Activated CD4-positive, alpha-beta memory T cell treated with anti-CD3 and anti-CD28 coated beads, Interleukin-2, amount 10 ng/mL, durations not matched to agents 7 days and 5 days (primary cell): Measurements from ENCODE around the gene PCDHGB1. TPM values are rescaled to one million over a fixed set of nuclear protein-coding genes. Genes with fewer than 3 reads are reported as not detected.

Source experiments
- CTCF ChIA-PET: fragments of 350-600 bp; sonication (Branson Sonifier 250); formaldehyde crosslinking; loops from one replicate; lab custom pipeline; 2021; ENCODE audit warnings: antibody characterized with exemption, inconsistent platforms; lab: Charles Lee
- POLR2A ChIA-PET: fragments of 350-600 bp; sonication (Branson Sonifier 250); formaldehyde crosslinking; loops from one replicate; lab custom pipeline; 2021; ENCODE audit warnings: antibody characterized with exemption; lab: Charles Lee
- DNase-seq: peaks from one replicate; pipeline ENCODE4 v3.0.0-alpha.2; 2020
- H3K27ac Mint-ChIP-seq: one replicate; pipeline ENCODE4 v1.8.0; 2021; ENCODE audit warnings: mild to moderate bottlenecking, mixed read lengths
- H3K27me3 Mint-ChIP-seq: one replicate; pipeline ENCODE4 v1.8.0; 2021; ENCODE audit warnings: mixed read lengths
- H3K36me3 Mint-ChIP-seq: one replicate; pipeline ENCODE4 v1.8.0; 2021; ENCODE audit warnings: low read depth, mixed read lengths
- H3K4me1 Mint-ChIP-seq: one replicate; pipeline ENCODE4 v1.8.0; 2021; ENCODE audit warnings: mixed read lengths
- H3K4me3 Mint-ChIP-seq: one replicate; pipeline ENCODE4 v1.8.0; 2021; ENCODE audit warnings: mild to moderate bottlenecking, mixed read lengths
- H3K9me3 Mint-ChIP-seq: one replicate; pipeline ENCODE4 v1.8.0; 2021; ENCODE audit warnings: mixed read lengths
- total RNA-seq, 2 experiments: library from RNA; stranded (reverse); gene quantifications; one replicate each; pipeline ENCODE4 v1.2.3, GENCODE V29; 2021

Gene PCDHGB1
- total RNA-seq, 2 experiments from 2014 or later: 0.13 TPM; not detected in 1

DNA sequence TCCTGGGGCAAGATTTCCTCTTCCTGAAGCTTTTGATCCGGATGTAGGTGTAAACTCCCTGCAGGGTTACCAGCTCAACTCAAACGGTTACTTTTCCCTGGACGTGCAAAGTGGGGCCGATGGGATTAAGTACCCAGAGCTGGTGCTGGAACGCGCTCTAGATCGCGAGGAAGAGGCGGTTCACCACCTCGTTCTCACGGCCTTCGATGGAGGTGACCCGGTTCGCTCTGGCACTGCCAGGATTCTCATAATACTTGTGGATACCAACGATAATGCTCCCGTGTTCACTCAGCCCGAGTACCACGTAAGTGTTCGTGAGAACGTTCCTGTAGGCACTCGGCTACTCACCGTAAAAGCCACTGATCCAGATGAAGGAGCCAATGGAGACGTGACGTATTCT lies 5.7 kb downstream of the PCDHGB1 start:
- Mint-ChIP-seq H3K9me3 (peaks cover 11% of the 10 kb centered on the region), H3K27me3 (peaks cover 23% of the 10 kb centered on the region), H3K36me3 (peaks cover 8% of the 10 kb centered on the region), H3K27ac (no peak overlapping the region), H3K4me1 (peaks cover 2% of the 10 kb centered on the region), H3K4me3 (no peak overlapping the region)
- ChIA-PET CTCF (interaction anchor here (0.6 to 1.5 kb wide), 4 partner anchors 30 to 65 kb away, joined by 3 to 4 read pairs (median 3); partner anchors contain the start of gene PCDHGA11), POLR2A (interaction anchor here (0.7 kb wide), 1 partner anchor 9 kb away, joined by 3 read pairs; no protein-coding TSS in a partner anchor)
- DNase-seq: no peak

- no peak overlapping the region for H3K27ac Mint-ChIP-seq
- CTCF ChIA-PET: interaction anchor here (0.8 kb wide), 1 partner anchor 41 kb away, joined by 3 read pairs; no protein-coding TSS in a partner anchor
- H3K9me3 Mint-ChIP-seq: peaks cover 16% of the 10 kb centered on the region
- no peak overlapping the region for H3K4me3 Mint-ChIP-seq
- POLR2A ChIA-PET: no interaction called here
- peaks cover 9% of the 10 kb centered on the region for H3K36me3 Mint-ChIP-seq
- H3K27me3 Mint-ChIP-seq: peaks cover 28% of the 10 kb centered on the region
- peaks cover 2% of the 10 kb centered on the region for H3K4me1 Mint-ChIP-seq
- DNase-seq: no peak
Measured at GRCh38 chr5:141356133-141356532, 6.2 kb downstream of the PCDHGB1 start.

- ChIA-PET POLR2A (no interaction called here), CTCF (no interaction called here)
- peaks cover 32% of the 10 kb centered on the region for H3K27me3 Mint-ChIP-seq
Measured at GRCh38 chr5:141356950-141357349, 7.1 kb downstream of the PCDHGB1 start.

GRCh38 chr5:141359790-141360426 lies 10.0 kb downstream of the PCDHGB1 start, which contains the start of gene PCDHGB2:
Gene PCDHGB2 (plus strand): TSS chr5:141359994. CDS start chr5:141360136, 142 bp downstream.
- Mint-ChIP-seq H3K27ac (peak within 1 kb of the TSS; percentile 36), H3K27me3 (peaks cover 53% of the 10 kb centered on the region), H3K36me3 (peaks cover 10% of the 10 kb centered on the region), H3K9me3 (peaks cover 20% of the 10 kb centered on the region), H3K4me3 (peak within 1 kb of the TSS; percentile 68), H3K4me1 (peaks cover 2% of the 10 kb centered on the region)
- no peak for DNase-seq
- POLR2A ChIA-PET: no interaction called here
- CTCF ChIA-PET: interaction anchor here (1.0 kb wide), 1 partner anchor 39 kb away, joined by 4 read pairs; the partner anchor contains the start of gene TAF7

More at GRCh38 chr5:141356950-141357349, 7.1 kb downstream of the PCDHGB1 start:
- Mint-ChIP-seq H3K4me1 (peaks cover 2% of the 10 kb centered on the region), H3K9me3 (peaks cover 18% of the 10 kb centered on the region), H3K36me3 (peaks cover 9% of the 10 kb centered on the region), H3K4me3 (no peak overlapping the region), H3K27ac (no peak overlapping the region)
- no peak for DNase-seq

DNA sequence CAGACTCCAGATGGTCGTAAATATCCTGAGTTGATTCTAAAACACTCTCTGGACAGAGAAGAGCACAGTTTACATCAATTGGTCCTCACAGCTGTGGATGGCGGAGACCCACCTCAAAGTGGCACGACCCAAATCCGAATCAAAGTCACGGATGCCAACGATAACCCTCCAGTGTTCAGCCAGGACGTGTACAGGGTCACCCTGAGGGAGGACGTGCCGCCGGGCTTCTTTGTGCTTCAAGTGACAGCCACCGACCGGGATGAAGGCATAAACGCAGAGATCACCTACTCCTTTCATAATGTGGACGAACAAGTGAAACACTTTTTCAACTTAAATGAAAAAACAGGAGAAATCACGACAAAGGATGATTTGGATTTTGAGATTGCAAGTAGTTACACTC lies 10.8 kb downstream of the PCDHGB1 start:
- H3K27me3 Mint-ChIP-seq: peaks cover 61% of the 10 kb centered on the region
- POLR2A ChIA-PET: no interaction called here
- H3K4me3 Mint-ChIP-seq: no peak overlapping the region
- peaks cover 13% of the 10 kb centered on the region for H3K36me3 Mint-ChIP-seq
- H3K9me3 Mint-ChIP-seq: peaks cover 26% of the 10 kb centered on the region
- CTCF ChIA-PET: no interaction called here
- no peak for DNase-seq
- H3K4me1 Mint-ChIP-seq: peaks cover 2% of the 10 kb centered on the region
- no peak overlapping the region for H3K27ac Mint-ChIP-seq

DNA sequence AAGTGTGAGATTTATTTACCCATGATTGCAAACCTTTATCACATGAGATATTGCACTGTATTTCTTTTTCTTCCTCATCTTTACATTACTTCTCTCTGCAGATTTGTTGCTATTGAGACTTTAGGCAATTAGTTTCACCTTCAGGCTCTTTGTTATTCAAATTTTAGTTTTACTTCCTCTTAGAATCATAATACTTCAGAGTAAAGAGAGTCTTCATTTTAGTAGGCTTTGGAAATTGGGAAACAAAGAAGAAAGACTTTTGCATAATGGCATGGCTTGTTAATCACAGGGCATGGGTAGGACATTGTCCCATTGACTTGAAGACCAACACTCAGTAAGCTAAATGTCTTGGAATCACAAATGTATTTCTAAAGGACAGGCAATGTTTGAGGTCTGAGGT lies 12.8 kb downstream of the PCDHGB1 start:
- no peak overlapping the region for H3K4me3 Mint-ChIP-seq
- H3K27ac Mint-ChIP-seq: no peak overlapping the region
- POLR2A ChIA-PET: no interaction called here
- CTCF ChIA-PET: no interaction called here
- peaks cover 60% of the 10 kb centered on the region for H3K27me3 Mint-ChIP-seq
- H3K36me3 Mint-ChIP-seq: peaks cover 18% of the 10 kb centered on the region
- H3K4me1 Mint-ChIP-seq: peaks cover 2% of the 10 kb centered on the region
- H3K9me3 Mint-ChIP-seq: peaks cover 24% of the 10 kb centered on the region
- no peak for DNase-seq

DNA sequence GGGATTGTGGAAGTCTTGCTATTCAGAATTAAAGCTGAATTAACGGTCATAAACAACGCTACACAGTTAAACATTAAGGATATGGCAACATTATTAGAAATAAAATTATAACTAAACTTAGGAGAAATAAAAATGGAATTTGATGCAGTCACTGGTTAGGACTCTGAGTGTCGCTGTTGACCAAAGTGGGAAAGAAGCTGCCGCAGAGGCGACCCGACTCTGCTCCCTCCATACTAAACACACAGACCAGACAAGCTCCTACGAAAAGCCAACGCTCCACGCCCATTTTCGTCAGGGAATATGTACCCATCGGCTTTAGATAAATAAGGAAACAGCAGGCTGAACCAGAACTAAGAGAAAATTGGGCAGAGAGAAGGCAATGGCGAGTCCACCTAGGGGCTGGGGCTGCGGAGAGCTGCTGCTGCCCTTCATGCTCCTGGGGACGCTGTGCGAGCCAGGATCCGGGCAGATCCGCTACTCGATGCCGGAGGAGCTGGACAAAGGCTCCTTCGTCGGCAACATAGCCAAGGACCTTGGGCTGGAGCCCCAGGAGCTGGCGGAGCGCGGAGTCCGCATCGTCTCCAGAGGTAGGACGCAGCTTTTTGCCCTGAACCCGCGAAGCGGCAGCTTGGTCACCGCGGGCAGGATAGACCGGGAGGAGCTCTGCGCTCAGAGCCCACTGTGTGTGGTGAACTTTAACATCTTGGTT lies 14.2 kb downstream of the PCDHGB1 start, which contains the start of gene PCDHGA5:
PCDHGA5 (plus strand) TSS at position 211 of the 709 bp plus-strand sequence; CDS start at position 380, 169 bp downstream.
- H3K4me1 Mint-ChIP-seq: peaks cover 2% of the 10 kb centered on the region
- no peak within 1 kb of the TSS for H3K4me3 Mint-ChIP-seq
- H3K36me3 Mint-ChIP-seq: peaks cover 18% of the 10 kb centered on the region
- peaks cover 59% of the 10 kb centered on the region for H3K27me3 Mint-ChIP-seq
- CTCF ChIA-PET: interaction anchor here (1.3 kb wide), 1 partner anchor 49 kb away, joined by 3 read pairs; the partner anchor contains the start of gene PCDHGA10
- peaks cover 24% of the 10 kb centered on the region for H3K9me3 Mint-ChIP-seq
- POLR2A ChIA-PET: no interaction called here
- H3K27ac Mint-ChIP-seq: no peak within 1 kb of the TSS
- DNase-seq: no peak

- CTCF ChIA-PET: interaction anchor here (0.9 to 1.2 kb wide), 2 partner anchors 16 to 147 kb away, joined by 3 to 4 read pairs; partner anchors contain the start of gene PCDHGA7
Measured at GRCh38 chr5:141366016-141366896, 16.4 kb downstream of the PCDHGB1 start.

GRCh38 chr5:141369994-141370848 lies 20.3 kb downstream of the PCDHGB1 start, which contains the start of gene PCDHGB3:
Gene PCDHGB3 (plus strand): TSS chr5:141370242. CDS start chr5:141370395, 153 bp downstream.
- Mint-ChIP-seq H3K4me1 (no peaks in the 10 kb centered on the region), H3K27ac (no peak within 1 kb of the TSS), H3K9me3 (peaks cover 17% of the 10 kb centered on the region), H3K4me3 (peak within 1 kb of the TSS; percentile 46), H3K27me3 (peaks cover 39% of the 10 kb centered on the region), H3K36me3 (peaks cover 14% of the 10 kb centered on the region)
- ChIA-PET CTCF (interaction anchor here (0.6 to 2.5 kb wide), 17 partner anchors 12 to 194 kb away, joined by 3 to 13 read pairs (median 4); partner anchors contain the start of genes PCDHGA1, PCDHGA10, PCDHGA11 and PCDHGA9), POLR2A (interaction anchor here (1.6 kb wide), 1 partner anchor 50 kb away, joined by 8 read pairs; the partner anchor contains the start of gene TAF7)
- DNase-seq: peak; percentile 33

More at GRCh38 chr5:141366016-141366896, 16.4 kb downstream of the PCDHGB1 start:
- POLR2A ChIA-PET: no interaction called here
- H3K36me3 Mint-ChIP-seq: peaks cover 11% of the 10 kb centered on the region
- peaks cover 61% of the 10 kb centered on the region for H3K27me3 Mint-ChIP-seq
- H3K4me3 Mint-ChIP-seq: no peak overlapping the region
- no peak overlapping the region for H3K27ac Mint-ChIP-seq
- no peak for DNase-seq
- H3K9me3 Mint-ChIP-seq: peaks cover 16% of the 10 kb centered on the region
- H3K4me1 Mint-ChIP-seq: no peaks in the 10 kb centered on the region

DNA sequence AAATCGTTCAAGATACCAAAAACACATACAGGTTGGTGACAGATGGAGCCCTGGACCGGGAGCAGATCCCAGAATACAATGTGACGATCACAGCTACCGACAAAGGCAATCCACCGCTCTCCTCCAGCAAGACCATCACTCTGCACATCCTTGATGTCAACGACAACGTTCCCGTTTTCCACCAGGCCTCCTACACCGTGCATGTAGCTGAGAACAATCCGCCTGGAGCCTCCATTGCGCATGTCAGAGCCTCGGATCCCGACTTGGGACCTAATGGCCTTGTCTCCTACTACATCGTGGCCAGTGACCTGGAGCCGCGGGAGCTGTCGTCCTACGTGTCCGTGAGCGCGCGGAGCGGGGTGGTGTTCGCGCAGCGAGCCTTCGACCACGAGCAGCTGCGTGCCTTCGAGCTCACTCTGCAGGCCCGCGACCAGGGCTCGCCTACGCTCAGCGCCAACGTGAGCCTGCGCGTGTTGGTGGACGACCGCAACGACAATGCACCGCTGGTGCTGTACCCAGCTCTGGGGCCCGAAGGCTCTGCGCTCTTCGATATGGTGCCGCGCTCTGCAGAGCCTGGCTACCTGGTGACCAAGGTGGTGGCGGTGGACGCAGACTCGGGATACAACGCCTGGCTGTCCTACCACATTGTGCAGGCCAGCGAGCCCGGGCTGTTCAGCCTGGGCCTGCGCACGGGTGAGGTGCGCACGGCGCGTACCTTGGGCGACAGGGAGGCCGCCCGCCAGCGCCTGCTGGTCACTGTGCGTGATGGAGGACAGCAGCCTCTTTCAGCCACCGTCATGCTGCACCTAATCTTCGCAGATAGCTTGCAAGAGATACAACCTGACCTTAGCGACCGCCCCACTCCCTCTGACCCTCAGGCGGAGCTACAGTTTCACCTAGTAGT lies 21.9 kb downstream of the PCDHGB1 start:
- Mint-ChIP-seq H3K27me3 (peaks cover 30% of the 10 kb centered on the region), H3K9me3 (peaks cover 19% of the 10 kb centered on the region), H3K4me1 (no peaks in the 10 kb centered on the region), H3K27ac (no peak overlapping the region), H3K36me3 (peaks cover 11% of the 10 kb centered on the region), H3K4me3 (no peak overlapping the region)
- DNase-seq: no peak
- CTCF ChIA-PET: interaction anchor here (1.4 to 2.5 kb wide), 3 partner anchors 25 to 141 kb away, joined by 3 to 13 read pairs (median 11); partner anchors contain the start of gene PCDHGA10
- POLR2A ChIA-PET: no interaction called here
